ENCODE results near the gene ITPRIPL1. TPM values are rescaled to one million over a fixed set of nuclear protein-coding genes. Genes with fewer than 3 reads are reported as not detected.

ITPRIPL1 gene
- total RNA-seq, 8 experiments from 2014 or later: 0.11 to 7.8 (median 1.2) TPM

DNA sequence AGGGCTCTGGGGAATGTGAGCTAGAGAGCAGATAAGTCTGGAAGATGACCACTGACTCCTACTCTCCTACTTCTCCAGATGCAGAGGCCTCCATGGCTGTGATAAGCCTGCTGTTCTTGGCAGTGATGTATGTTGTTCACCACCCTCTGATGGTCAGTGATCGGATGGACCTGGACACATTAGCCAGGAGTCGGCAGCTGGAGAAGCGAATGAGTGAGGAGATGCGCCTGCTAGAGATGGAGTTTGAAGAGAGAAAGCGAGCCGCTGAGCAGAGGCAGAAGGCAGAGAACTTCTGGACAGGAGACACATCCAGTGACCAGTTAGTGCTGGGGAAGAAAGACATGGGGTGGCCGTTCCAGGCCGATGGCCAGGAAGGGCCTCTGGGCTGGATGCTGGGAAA lies 1.4 kb downstream of the ITPRIPL1 start:
- H3K4me1 ChIP-seq (replicated peaks in 1 of 2): no peaks in the 10 kb centered on the region
- no peak overlapping the region for H3K27ac ChIP-seq
- 92 to 100% (median 97%) methylated on average over 1 to 7 of the region's 8 CpGs; no CpG with 5 or more reads in 2 of the 10 experiments for whole genome bisulfite sequencing, 10 experiments
- in situ Hi-C loops (cut with MboI; ENCODE audit: low pct_unique_long_range_greater_than_20kb in 2 of 9, low sequenced_read_pairs in 9 of 9, unreplicated experiment in 9 of 9): no loop called here
- H3K4me3 ChIP-seq: no peak overlapping the region
- ATAC-seq (replicated peaks in 6 of 8): no peak

DNA sequence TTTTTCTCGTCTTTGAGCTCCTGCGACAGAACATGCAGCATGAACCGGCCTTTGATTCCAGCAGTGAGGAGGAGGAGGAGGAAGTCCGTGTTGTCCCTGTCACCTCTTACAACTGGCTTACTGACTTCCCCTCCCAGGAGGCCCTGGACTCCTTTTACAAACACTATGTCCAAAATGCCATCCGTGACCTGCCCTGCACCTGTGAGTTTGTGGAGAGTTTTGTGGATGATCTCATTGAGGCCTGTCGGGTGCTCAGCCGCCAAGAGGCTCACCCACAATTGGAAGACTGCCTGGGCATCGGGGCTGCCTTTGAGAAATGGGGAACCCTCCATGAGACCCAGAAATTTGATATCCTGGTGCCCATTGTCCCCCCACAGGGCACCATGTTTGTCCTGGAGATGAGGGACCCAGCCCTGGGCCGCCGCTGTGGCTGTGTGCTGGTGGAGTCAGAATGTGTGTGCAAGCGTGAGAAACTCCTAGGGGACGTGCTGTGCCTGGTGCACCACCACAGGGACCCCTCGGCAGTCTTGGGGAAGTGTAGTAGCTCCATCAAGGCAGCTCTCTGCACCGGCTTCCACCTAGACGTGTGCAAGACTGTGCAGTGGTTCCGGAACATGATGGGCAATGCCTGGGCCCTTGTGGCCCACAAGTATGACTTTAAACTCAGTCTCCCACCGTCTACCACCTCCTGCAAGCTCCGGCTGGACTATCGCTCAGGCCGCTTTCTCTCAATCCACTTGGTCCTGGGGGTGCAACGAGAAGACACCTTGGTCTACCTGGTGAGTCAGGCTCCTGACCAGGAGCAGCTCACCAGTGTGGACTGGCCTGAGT lies 2.1 kb downstream of the ITPRIPL1 start:
- no peak overlapping the region for H3K4me3 ChIP-seq
- in situ Hi-C loops (cut with MboI; ENCODE audit: low pct_unique_long_range_greater_than_20kb in 2 of 9, low sequenced_read_pairs in 9 of 9, unreplicated experiment in 9 of 9): no loop called here
- no peak for ATAC-seq (replicated peaks in 6 of 8)
- H3K4me1 ChIP-seq (replicated peaks in 1 of 2): no peaks in the 10 kb centered on the region
- 83 to 100% (median 94%) methylated on average over 1 to 7 of the region's 21 CpGs; no CpG with 5 or more reads in 2 of the 10 experiments for WGBS, 10 experiments
- no peak overlapping the region for H3K27ac ChIP-seq

DNA sequence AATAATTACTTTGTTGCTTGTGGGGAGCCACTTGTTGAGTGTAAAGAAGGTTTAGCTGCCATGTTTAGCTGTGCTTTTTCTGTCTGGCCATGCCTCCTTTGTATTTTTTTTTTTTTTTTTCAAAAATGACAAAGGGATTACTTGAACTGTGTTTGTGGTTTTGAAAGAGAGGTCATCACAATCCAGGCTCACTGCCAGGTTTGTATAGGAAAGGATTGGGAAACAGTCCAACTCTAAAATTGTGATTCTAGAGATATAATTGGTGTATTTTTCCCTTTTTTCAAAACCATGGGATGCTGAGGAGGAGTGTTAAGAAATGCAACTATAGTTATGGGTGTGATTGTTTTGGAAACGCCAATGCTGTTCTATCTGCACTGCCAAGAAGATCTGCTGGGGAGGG lies 4.3 kb downstream of the ITPRIPL1 start:
- in situ Hi-C loops (cut with MboI; ENCODE audit: low pct_unique_long_range_greater_than_20kb in 2 of 9, low sequenced_read_pairs in 9 of 9, unreplicated experiment in 9 of 9): no loop called here
- 17 to 100% (median 67%) methylated on average over 1 of the region's 1 CpG; no CpG with 5 or more reads in 3 of the 10 experiments for WGBS, 10 experiments

DNA sequence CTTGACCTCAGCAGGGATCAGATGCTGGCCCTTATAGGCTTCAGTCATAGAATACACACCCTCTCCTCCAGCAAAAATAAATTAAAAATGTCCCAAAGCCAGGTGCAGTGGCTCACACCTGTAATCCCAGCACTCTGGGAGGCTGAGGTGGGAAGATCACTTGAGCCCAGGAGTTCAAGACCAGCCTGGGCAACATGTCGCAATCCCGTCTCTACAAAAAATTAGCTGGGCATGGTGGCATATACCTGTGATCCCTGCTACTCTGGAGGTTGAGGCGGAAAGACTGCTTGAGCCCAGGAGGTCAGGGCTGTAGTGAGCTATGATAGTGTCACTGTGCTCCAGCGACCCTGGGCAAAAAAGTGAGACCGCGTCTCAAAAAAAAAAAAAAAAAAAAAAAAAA lies 4.8 kb downstream of the ITPRIPL1 start:
- H3K4me3 ChIP-seq: no peak overlapping the region
- in situ Hi-C loops (cut with MboI; ENCODE audit: low pct_unique_long_range_greater_than_20kb in 2 of 9, low sequenced_read_pairs in 9 of 9, unreplicated experiment in 9 of 9): no loop called here
- 72 to 100% (median 100%) methylated on average over 1 to 3 of the region's 6 CpGs; no CpG with 5 or more reads in 4 of the 10 experiments for WGBS, 10 experiments

More for the DNA sequence above, 4.3 kb downstream of the ITPRIPL1 start:
- no peak overlapping the region for H3K4me3 ChIP-seq
- no peaks in the 10 kb centered on the region for H3K4me1 ChIP-seq (replicated peaks in 1 of 2)
- ATAC-seq (replicated peaks in 6 of 8): no peak
- no peak overlapping the region for H3K27ac ChIP-seq

DNA sequence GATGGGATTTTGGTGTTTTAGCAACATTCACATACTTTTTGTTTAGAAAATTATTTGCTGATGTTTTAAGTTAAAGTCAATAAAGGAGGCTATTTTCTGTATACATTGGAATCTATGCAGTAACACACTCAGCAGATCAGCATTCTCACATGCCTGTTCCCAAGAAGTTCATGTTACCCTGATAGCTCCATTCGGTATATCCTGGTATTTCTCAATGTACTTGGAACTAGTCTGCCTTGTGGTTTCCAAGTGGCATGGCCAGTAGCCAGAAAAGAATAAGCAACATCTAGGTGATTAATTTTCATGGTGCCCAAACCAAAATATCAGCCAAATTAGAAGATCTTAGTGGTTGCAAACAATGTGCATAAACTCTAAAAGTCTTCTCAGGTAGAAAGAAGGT lies 5.3 kb downstream of the ITPRIPL1 start:
- H3K4me3 ChIP-seq: no peak overlapping the region
- H3K27ac ChIP-seq: no peak overlapping the region
- ATAC-seq (replicated peaks in 6 of 8): no peak
- in situ Hi-C loops (cut with MboI; ENCODE audit: low pct_unique_long_range_greater_than_20kb in 2 of 9, low sequenced_read_pairs in 9 of 9, unreplicated experiment in 9 of 9): no loop called here
- 13 to 100% (median 100%) methylated on average over 1 of the region's 1 CpG; no CpG with 5 or more reads in 5 of the 10 experiments for WGBS, 10 experiments
- H3K4me1 ChIP-seq (replicated peaks in 1 of 2): no peaks in the 10 kb centered on the region

More for the DNA sequence above, 4.8 kb downstream of the ITPRIPL1 start:
- Histone ChIP-seq H3K27ac (no peak overlapping the region), H3K4me1 (replicated peaks in 1 of 2) (no peaks in the 10 kb centered on the region)
- no peak for ATAC-seq (replicated peaks in 6 of 8)

DNA sequence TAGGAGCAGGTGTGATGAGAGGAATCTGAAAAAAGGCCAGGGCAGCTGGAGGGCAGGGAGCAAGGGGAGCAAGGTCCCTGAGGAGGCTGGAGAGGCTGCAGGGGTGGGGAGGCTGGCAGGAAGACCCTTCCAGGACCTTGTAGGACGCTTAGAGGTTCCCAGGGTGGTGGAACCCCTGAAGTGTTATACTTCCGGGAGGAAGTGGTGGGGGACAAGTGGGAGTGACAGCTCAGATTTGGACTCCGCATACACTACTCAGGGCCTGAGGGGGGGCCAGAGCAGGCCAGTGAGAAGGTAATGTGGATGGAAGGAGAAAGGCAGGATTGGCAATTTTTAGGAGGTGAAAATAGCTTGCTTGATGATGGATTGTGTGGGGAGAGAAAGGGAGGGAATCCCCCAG lies 8.6 kb downstream of the ITPRIPL1 start:
- no peak for ATAC-seq (replicated peaks in 6 of 8)
- H3K4me1 ChIP-seq (replicated peaks in 1 of 2): peaks cover 0 to 6% of the 10 kb centered on the region in 2 donors
- no peak overlapping the region for H3K27ac ChIP-seq
- 0 to 100% (median 90%) methylated on average over 1 to 2 of the region's 3 CpGs; no CpG with 5 or more reads in 5 of the 10 experiments for WGBS, 10 experiments
- in situ Hi-C loops (cut with MboI; ENCODE audit: low pct_unique_long_range_greater_than_20kb in 2 of 9, low sequenced_read_pairs in 9 of 9, unreplicated experiment in 9 of 9): no loop called here
- no peak overlapping the region for H3K4me3 ChIP-seq

DNA sequence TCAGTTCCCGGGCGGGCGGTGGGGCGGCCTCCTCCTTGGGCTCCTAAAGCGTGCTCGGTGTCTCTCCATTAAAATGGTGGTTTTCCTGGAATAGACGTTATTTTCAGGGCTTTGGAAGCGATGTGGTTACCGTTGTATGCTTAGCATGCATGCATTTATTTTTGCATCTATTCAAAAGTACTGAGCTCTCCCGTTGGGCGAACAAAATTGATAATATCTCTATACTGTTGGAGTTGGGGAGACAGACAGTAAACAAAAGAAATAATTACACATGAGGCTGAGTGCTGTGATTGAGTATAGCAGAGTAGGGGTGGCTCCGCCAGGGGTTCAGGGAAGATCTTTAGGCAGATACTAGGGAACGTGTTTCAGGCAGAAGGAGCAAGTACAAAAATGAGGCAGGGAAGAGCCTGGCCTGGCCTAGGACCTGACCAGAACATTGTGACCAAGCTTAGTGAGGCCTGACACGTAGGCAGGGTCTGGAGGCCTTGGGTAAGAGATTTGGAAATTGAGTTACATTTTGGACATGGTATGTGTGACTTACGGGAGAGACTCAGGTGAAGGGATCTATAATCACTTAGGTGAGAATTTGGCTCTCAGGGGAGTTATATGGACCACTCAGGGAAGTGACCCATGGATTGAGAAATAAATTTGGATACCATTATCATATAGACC lies 11.1 kb downstream of the ITPRIPL1 start:
- in situ Hi-C loops (cut with MboI; ENCODE audit: low pct_unique_long_range_greater_than_20kb in 2 of 9, low sequenced_read_pairs in 9 of 9, unreplicated experiment in 9 of 9): no loop called here
- Histone ChIP-seq H3K27ac (no peak overlapping the region), H3K4me3 (peak overlapping the region; percentile 68 to 91 (median 77)), H3K4me1 (replicated peaks in 1 of 2) (peaks cover 0 to 6% of the 10 kb centered on the region in 2 donors)
- 0 to 50% (median 11%) methylated on average over 2 to 13 of the region's 15 CpGs; no CpG with 5 or more reads in 1 of the 10 experiments for WGBS, 10 experiments
- ATAC-seq (replicated peaks in 6 of 8): peak in 2 of 8 experiments; percentile 1 to 2

DNA sequence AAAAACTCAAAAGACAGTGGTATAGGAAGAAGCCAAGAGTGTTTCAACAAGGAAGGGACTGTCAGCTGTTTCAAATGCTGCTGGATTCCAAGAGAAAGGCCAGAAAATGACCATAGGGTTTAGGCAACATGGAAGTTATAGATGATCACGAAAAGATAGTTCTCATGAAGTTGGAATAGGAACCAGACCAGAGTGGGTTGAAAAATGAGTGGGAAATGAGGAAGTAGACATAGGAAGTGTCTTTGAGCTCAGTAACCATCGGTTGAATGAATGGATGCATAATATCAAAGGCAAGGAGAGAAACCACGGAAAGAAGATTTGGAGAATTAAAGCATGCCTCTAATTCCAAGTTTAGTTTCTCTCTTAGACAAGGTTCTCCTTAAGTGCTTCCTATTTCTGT lies 11.8 kb downstream of the ITPRIPL1 start:
- H3K27ac ChIP-seq: no peak overlapping the region
- no peak for ATAC-seq (replicated peaks in 6 of 8)
- no peak overlapping the region for H3K4me3 ChIP-seq
- peaks cover 0 to 6% of the 10 kb centered on the region in 2 donors for H3K4me1 ChIP-seq (replicated peaks in 1 of 2)
- 75 to 100% (median 89%) methylated on average over 1 to 3 of the region's 3 CpGs for WGBS, 10 experiments
- in situ Hi-C loops (cut with MboI; ENCODE audit: low pct_unique_long_range_greater_than_20kb in 2 of 9, low sequenced_read_pairs in 9 of 9, unreplicated experiment in 9 of 9): no loop called here

DNA sequence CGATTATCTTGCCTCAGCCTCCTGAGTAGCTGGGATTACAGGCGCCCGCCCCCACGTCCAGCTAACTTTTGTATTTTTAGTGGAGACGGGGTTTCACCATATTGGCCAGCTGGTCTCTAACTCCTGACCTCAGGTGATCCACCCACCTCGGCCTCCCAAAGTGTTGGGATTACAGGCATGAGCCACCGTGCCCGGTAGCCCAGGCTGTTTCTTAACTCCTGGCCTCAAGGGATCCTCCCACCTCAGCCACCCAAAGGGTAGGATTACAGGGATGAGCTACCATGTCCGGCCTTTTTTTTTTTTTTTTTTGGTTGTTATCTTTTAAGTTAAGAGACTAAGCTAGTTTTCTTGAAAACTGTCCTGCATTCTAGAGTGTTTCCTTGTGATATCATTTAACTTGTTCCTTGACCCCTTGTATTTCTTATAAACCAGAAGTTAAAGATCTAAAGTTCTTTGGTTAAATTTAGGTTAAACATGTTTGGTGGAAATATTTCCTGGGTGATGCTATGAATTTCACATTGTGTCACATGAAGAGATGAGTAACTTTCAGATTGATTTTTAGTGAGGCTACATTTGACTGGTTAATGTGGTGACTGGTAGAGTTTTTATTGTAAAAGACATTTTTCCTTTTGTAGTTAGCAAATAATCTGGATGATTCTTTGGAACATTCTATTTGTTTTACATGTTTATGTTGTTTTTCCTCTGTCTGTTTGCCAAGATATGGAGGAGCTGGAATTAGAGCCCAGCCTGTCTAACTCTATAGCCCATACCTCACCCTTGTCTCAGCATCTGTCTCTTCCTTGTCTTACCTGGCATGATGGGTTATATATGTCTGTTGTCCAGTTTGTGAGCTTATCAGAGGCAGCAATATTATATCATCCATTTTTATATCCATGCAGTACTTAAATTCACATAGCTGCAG lies 15.6 kb downstream of the ITPRIPL1 start:
- in situ Hi-C loops (cut with MboI; ENCODE audit: low pct_unique_long_range_greater_than_20kb in 2 of 9, low sequenced_read_pairs in 9 of 9, unreplicated experiment in 9 of 9): no loop called here
- no peak overlapping the region for H3K4me3 ChIP-seq
- H3K4me1 ChIP-seq (replicated peaks in 1 of 2): peaks cover 0 to 6% of the 10 kb centered on the region in 2 donors
- WGBS, 10 experiments: 80 to 100% (median 95%) methylated on average over 1 to 5 of the region's 9 CpGs; no CpG with 5 or more reads in 6 of the 10 experiments
- ATAC-seq (replicated peaks in 6 of 8): no peak
- H3K27ac ChIP-seq: no peak overlapping the region

DNA sequence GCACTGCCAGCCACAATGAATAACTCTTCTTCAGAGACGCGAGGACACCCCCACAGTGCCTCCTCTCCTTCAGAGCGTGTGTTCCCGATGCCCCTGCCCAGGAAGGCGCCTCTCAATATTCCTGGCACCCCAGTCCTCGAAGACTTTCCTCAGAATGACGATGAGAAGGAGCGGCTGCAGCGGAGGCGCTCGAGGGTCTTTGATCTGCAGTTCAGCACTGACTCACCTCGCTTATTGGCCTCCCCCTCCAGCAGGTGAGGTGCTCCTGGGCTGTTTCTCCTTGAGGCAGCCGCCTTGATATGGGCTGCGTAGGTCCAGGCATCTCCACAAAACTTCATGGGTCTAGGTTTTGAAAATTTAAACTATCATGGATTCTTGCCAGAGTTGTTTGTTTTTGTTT lies 16.5 kb downstream of the ITPRIPL1 start:
- in situ Hi-C loops (cut with MboI; ENCODE audit: low pct_unique_long_range_greater_than_20kb in 2 of 9, low sequenced_read_pairs in 9 of 9, unreplicated experiment in 9 of 9): no loop called here

DNA sequence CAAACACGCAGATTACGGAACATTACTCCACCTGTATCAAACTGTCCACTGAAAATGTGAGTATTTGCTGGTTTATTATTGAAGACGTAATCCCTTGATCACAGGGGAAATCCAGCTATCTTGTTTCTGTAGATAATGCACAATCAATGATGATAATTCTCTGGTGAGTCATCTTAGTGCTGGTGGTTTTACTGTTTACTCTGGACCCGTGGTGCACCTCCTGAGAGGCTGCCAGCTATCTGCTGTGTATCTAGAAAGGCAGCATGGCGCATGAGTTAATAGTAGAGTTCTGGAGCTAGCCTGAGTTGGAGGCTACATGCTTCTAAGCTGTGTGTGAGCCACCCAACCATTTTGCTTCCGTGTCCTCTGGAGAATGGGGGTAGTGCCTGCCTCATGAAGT lies 17.0 kb downstream of the ITPRIPL1 start:
- in situ Hi-C loops (cut with MboI; ENCODE audit: low pct_unique_long_range_greater_than_20kb in 2 of 9, low sequenced_read_pairs in 9 of 9, unreplicated experiment in 9 of 9): no loop called here
- Histone ChIP-seq H3K27ac (no peak overlapping the region), H3K4me3 (no peak overlapping the region), H3K4me1 (replicated peaks in 1 of 2) (no peaks in the 10 kb centered on the region)
- ATAC-seq (replicated peaks in 6 of 8): peak in 2 of 8 experiments; percentile 38 to 39
- 63 to 100% (median 90%) methylated on average over 1 to 6 of the region's 6 CpGs; no CpG with 5 or more reads in 2 of the 10 experiments for WGBS, 10 experiments

More for the DNA sequence above, 16.5 kb downstream of the ITPRIPL1 start:
- peaks cover 0 to under 1% of the 10 kb centered on the region in 2 donors for H3K4me1 ChIP-seq (replicated peaks in 1 of 2)
- 87 to 100% (median 97%) methylated on average over 1 to 14 of the region's 14 CpGs; no CpG with 5 or more reads in 3 of the 10 experiments for WGBS, 10 experiments
- no peak for ATAC-seq (replicated peaks in 6 of 8)
- H3K27ac ChIP-seq: no peak overlapping the region
- H3K4me3 ChIP-seq: no peak overlapping the region

DNA sequence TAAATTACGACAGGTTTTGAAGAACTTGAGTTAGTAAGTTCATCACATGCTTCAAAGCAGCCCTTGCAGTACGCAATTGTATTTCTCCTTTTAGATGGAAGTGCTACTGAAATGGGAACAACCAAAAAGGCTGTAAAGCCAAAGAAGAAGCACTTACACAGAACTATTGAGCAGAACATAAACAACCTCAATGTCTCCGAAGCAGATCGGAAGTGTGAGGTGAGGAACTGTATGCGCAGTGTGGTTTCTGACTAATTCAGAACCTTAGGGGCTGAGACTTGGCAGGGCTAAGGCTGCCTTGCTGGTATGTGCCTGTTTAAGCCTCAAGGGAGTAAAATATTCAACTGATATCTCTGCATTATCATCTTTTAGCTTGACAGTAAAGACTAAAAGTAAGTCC lies 18.9 kb downstream of the ITPRIPL1 start:
- Histone ChIP-seq H3K27ac (no peak overlapping the region), H3K4me3 (no peak overlapping the region), H3K4me1 (replicated peaks in 1 of 2) (no peaks in the 10 kb centered on the region)
- in situ Hi-C loops (cut with MboI; ENCODE audit: low pct_unique_long_range_greater_than_20kb in 2 of 9, low sequenced_read_pairs in 9 of 9, unreplicated experiment in 9 of 9): no loop called here
- WGBS, 10 experiments: 86 to 100% (median 96%) methylated on average over 1 to 5 of the region's 5 CpGs; no CpG with 5 or more reads in 3 of the 10 experiments
- no peak for ATAC-seq (replicated peaks in 6 of 8)

Measured in motor neuron (in vitro differentiated cells).